Lower lobe of right lung (tissue), 2 donors: Measurements from ENCODE around the gene ABCC3. TPM values are rescaled to one million over a fixed set of nuclear protein-coding genes. Genes with fewer than 3 reads are reported as not detected.
A peak's percentile ranks its signal among the peaks of the same experiment; 100 is the strongest.

Experiments
- ATAC-seq, 2 donors: fragments of 200-7000 bp; cut with Tn5 transposase; one replicate each; pipeline ENCODE4 v1.9.1; 2020 to 2022; ENCODE audit warnings: mild to moderate bottlenecking in 2 of 2, moderate library complexity in 2 of 2
- DNase-seq: peaks from one replicate; pipeline ENCODE4 v3.0.0-alpha.2; 2020
- H3K27ac ChIP-seq: fragments of 200-600 bp; one replicate; pipeline ENCODE4 v1.8.0; 2022
- H3K27me3 ChIP-seq: fragments of 200-600 bp; one replicate; pipeline ENCODE4 v1.8.0; 2022; ENCODE audit warnings: low read depth
- H3K36me3 ChIP-seq: fragments of 200-600 bp; one replicate; pipeline ENCODE4 v1.8.0; 2022; ENCODE audit warnings: mild to moderate bottlenecking
- H3K4me1 ChIP-seq: fragments of 200-600 bp; one replicate; pipeline ENCODE4 v1.8.0; 2022
- H3K4me3 ChIP-seq: fragments of 200-600 bp; one replicate; pipeline ENCODE4 v1.8.0; 2022; ENCODE audit warnings: mild to moderate bottlenecking
- H3K9me3 ChIP-seq: fragments of 200-600 bp; one replicate; pipeline ENCODE4 v1.8.0; 2022
- intact Hi-C: fragments of 100-400 bp; cut with DNase I; formaldehyde crosslinking; loops from one replicate; pipeline ENCODE4 v1.11.0; 2022
- total RNA-seq: library from RNA; stranded (reverse); fragmentation: NEBNext Ultra II Directional; extraction: Animal tissue kit (Norgen Biotek cat#: 25700); gene quantifications from one replicate; pipeline ENCODE4 v1.2.1, GENCODE V29; 2021
- TF ChIP-seq, protein P1 (sequence below): fragments of 200-600 bp; IDR thresholded peaks from one replicate; pipeline ENCODE4 v1.8.0; 2022; ENCODE audit warnings: antibody characterized with exemption, mild to moderate bottlenecking
- donor health status: DM: no; HTN: yes; CAD: no; lungs with severe emphysema.

Gene ABCC3
- total RNA-seq, 1 donor from 2014 or later, result 41.7 TPM

DNA sequence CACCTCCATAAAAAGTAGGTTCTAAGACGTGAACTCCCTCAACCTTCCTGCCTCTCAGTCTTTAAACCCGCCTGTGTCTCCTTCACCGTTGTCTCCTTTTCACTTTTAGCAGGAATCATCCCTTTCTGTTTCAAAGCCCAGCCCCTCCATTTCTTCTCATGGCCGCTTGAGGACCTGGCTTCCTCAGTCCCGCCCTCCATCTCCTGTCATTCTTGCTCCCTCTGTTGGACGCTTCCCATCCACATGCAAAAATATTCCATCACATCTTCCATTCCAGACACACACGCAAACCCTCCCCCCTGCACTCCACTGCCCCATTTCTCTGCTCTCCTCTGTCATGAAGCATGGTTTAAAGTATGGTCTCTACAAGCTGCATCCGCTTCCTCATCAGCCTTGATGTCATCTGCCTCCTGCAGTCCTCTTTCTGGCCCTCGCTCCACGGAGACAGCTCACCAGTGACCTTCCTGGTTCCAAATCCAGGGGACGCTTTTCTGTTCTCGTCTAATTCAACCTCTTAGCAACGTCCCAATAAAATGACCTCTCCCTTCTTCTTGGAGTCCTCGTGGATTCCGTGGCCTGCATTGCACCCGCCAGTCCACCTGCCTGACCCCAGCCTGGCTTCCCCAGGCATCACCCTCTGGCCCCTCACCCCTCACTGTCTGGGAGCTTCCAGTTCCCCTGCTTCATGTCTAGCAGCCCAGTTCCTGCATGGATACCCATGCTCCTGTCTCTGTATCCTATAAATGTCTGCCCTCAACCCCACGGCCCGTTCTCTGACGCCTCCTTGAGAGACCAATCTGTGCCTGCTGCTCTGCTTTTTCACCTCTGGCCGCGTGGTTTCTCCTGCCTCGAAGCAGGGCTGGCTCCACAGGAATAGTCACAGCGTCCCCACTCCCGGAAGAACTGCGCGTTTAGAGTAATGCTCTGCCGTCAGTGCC is 46.9 kb downstream of the ABCC3 start:
- peaks cover 9% of the 10 kb centered on the region for H3K4me1 ChIP-seq
- peaks cover 7% of the 10 kb centered on the region for H3K27me3 ChIP-seq
- ATAC-seq (peak; percentile 26 to 64), DNase-seq (no peak)
- no peaks in the 10 kb centered on the region for H3K9me3 ChIP-seq
- H3K36me3 ChIP-seq, result peaks cover 3% of the 10 kb centered on the region
- no peak overlapping the region for H3K4me3 ChIP-seq
- intact Hi-C loops, result no loop called here
- no peak overlapping the region for H3K27ac ChIP-seq
- TF ChIP-seq, protein P1, sequence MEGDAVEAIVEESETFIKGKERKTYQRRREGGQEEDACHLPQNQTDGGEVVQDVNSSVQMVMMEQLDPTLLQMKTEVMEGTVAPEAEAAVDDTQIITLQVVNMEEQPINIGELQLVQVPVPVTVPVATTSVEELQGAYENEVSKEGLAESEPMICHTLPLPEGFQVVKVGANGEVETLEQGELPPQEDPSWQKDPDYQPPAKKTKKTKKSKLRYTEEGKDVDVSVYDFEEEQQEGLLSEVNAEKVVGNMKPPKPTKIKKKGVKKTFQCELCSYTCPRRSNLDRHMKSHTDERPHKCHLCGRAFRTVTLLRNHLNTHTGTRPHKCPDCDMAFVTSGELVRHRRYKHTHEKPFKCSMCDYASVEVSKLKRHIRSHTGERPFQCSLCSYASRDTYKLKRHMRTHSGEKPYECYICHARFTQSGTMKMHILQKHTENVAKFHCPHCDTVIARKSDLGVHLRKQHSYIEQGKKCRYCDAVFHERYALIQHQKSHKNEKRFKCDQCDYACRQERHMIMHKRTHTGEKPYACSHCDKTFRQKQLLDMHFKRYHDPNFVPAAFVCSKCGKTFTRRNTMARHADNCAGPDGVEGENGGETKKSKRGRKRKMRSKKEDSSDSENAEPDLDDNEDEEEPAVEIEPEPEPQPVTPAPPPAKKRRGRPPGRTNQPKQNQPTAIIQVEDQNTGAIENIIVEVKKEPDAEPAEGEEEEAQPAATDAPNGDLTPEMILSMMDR, result peak; percentile 43

DNA sequence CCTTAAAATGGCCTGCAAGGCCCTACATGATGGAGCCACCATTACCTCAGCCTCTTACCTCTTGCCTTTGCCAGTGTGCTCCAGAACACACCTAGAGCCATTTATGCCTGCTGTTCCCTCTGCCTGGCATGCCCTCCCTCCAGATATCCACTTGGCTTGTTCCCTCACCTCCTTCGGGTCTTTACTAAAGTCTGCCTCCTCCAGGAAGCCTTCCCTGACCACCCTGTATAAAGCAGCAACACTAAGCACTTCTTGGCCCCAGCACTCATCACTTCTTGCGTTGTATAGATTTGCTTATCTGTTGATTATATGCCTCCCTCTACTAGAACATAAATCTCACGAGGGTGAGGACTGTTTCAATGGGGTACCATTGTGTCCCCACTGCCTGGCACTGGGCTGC is 47.8 kb downstream of the ABCC3 start:
- DNase-seq (no peak), ATAC-seq (no peak)
- peaks cover 14% of the 10 kb centered on the region for H3K4me1 ChIP-seq
- H3K27me3 ChIP-seq, result peaks cover 7% of the 10 kb centered on the region
- H3K4me3 ChIP-seq, result no peak overlapping the region
- TF ChIP-seq, protein P1, result no peak
- H3K36me3 ChIP-seq, result peaks cover 3% of the 10 kb centered on the region
- intact Hi-C loops, result no loop called here
- no peaks in the 10 kb centered on the region for H3K9me3 ChIP-seq
- no peak overlapping the region for H3K27ac ChIP-seq

DNA sequence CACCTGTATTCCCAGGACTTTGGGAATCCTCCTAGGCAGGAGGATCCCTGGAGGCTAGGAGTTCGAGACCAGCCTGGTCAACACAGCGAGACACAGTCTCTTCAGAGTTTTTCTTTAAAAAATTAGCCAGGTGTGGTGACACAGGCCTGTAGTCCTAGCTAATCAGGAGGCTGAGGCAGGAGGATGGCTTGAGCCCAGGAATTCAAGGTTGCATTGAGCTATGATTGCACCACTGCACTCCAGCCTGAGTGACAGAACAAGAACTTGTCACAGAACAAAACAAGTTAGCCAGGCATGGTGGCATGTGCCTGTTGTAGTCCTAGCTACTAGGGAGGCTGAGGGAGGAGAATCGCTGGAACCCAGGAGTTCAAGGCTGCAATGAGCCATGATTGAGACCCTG is 48.3 kb downstream of the ABCC3 start:
- TF ChIP-seq, protein P1, result no peak
- no peak overlapping the region for H3K27ac ChIP-seq
- peaks cover 7% of the 10 kb centered on the region for H3K27me3 ChIP-seq
- peaks cover 3% of the 10 kb centered on the region for H3K36me3 ChIP-seq
- DNase-seq (no peak), ATAC-seq (no peak)
- intact Hi-C loops, result no loop called here
- H3K4me3 ChIP-seq, result no peak overlapping the region
- H3K9me3 ChIP-seq, result no peaks in the 10 kb centered on the region
- H3K4me1 ChIP-seq, result peaks cover 14% of the 10 kb centered on the region

DNA sequence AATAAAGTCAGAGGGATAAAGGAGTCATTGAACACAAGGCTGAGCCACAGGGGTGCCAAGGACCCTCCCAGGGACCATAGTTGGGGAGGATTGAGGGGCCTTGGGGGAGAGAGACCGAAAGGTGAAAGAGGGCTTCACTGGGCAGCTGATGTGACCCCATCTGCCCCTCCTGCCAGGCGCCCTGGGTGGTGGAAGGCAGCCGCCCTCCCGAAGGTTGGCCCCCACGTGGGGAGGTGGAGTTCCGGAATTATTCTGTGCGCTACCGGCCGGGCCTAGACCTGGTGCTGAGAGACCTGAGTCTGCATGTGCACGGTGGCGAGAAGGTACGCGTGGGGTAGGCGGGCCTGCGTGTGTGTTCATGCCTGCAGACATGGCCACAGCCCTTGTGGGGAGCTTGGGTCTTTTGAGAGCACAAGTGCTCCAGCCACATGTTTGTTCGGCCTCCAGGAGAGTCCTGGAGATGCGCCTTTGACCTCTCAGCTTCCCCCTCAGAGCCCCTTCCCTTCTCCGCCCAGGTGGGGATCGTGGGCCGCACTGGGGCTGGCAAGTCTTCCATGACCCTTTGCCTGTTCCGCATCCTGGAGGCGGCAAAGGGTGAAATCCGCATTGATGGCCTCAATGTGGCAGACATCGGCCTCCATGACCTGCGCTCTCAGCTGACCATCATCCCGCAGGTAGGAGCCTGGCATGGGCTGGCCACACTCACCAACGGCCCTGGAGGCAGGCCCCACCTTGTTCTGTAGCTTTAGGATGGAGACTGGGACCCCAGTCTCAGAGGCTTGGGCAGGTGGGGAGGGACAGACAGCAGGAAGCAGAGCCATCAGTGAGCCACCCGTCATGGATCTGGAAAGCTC is 49.0 kb downstream of the ABCC3 start:
- TF ChIP-seq, protein P1, result no peak
- Histone ChIP-seq H3K4me1 (peaks cover 14% of the 10 kb centered on the region), H3K27ac (no peak overlapping the region), H3K4me3 (no peak overlapping the region), H3K27me3 (peaks cover 7% of the 10 kb centered on the region), H3K9me3 (no peaks in the 10 kb centered on the region), H3K36me3 (peaks cover 3% of the 10 kb centered on the region)
- ATAC-seq, result no peak
- intact Hi-C loops, result no loop called here
- DNase-seq, result no peak

DNA sequence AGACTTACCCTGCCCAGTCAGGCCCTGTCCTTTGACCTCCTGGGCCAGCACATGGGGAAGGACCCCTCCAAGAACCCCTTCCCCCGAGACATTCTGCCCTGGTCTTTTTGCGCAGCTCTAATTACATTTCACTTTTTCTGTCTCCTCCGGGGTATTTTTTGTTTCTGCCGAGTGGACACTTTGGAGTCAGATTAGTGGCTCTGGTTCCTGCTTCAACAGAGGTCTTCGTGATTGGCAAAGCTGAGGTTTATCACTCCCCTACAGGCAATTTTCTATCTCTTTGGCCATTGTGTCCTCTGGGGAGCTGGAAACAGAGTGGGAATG is 49.6 kb downstream of the ABCC3 start:
- Histone ChIP-seq H3K27ac (no peak overlapping the region), H3K4me3 (no peak overlapping the region), H3K27me3 (peaks cover 7% of the 10 kb centered on the region), H3K4me1 (peaks cover 16% of the 10 kb centered on the region), H3K9me3 (no peaks in the 10 kb centered on the region), H3K36me3 (no peaks in the 10 kb centered on the region)
- TF ChIP-seq, protein P1, result no peak
- intact Hi-C loops, result no loop called here
- ATAC-seq, result no peak
- DNase-seq, result no peak
